ENCODE measurements around the gene FLRT2. TPM values are rescaled to one million over a fixed set of nuclear protein-coding genes. Genes with fewer than 3 reads are reported as not detected.

FLRT2 gene
- total RNA-seq, 4 donors from 2014 or later: 2.2 to 7.1 (median 5.4) TPM

- intact Hi-C loops (cut with DNase I; ENCODE audit: low total_unique reads) (no loop called here), in situ Hi-C loops (cut with MboI; ENCODE audit: low sequenced_read_pairs in 4 of 4) (no loop called here)
- H3K27me3 ChIP-seq: no peaks in the 10 kb centered on the region
- DNase-seq: no peak
- no peaks in the 10 kb centered on the region for H3K36me3 ChIP-seq
- H3K4me3 ChIP-seq: no peak overlapping the region
- no peaks in the 10 kb centered on the region for H3K9me3 ChIP-seq
- H3K4me1 ChIP-seq: no peaks in the 10 kb centered on the region
- H3K27ac ChIP-seq: no peak overlapping the region
- no peak for TF ChIP-seq POLR2A (IDR thresholded peaks at IDR 0.05)
- TF ChIP-seq CTCF (IDR thresholded peaks at IDR 0.05 in 4 of 5, conservative IDR thresholded peaks at IDR 0.05 in 1 of 5): no peak
- no peak for ATAC-seq
These were observed 46.3 kb upstream of the FLRT2 start for GRCh38 chr14:85483652-85484051.

- H3K9me3 ChIP-seq: no peaks in the 10 kb centered on the region
- no peaks in the 10 kb centered on the region for H3K27me3 ChIP-seq
- H3K27ac ChIP-seq: no peak overlapping the region
- in situ Hi-C loops (cut with MboI; ENCODE audit: low sequenced_read_pairs in 4 of 4): no loop called here
- H3K4me3 ChIP-seq: no peak overlapping the region
- no peaks in the 10 kb centered on the region for H3K36me3 ChIP-seq
- no peak for TF ChIP-seq CTCF (IDR thresholded peaks at IDR 0.05 in 4 of 5, conservative IDR thresholded peaks at IDR 0.05 in 1 of 5)
- TF ChIP-seq POLR2A (IDR thresholded peaks at IDR 0.05): no peak
- H3K4me1 ChIP-seq: no peaks in the 10 kb centered on the region
- DNase-seq: no peak
- no peak for ATAC-seq
- intact Hi-C loops (cut with DNase I; ENCODE audit: low total_unique reads): no loop called here
These were observed 42.7 kb upstream of the FLRT2 start for GRCh38 chr14:85487215-85487614.

GRCh38 chr14:85501751-85502150 lies 28.2 kb upstream of the FLRT2 start:
- no peaks in the 10 kb centered on the region for H3K36me3 ChIP-seq
- H3K4me1 ChIP-seq: no peaks in the 10 kb centered on the region
- TF ChIP-seq POLR2A (IDR thresholded peaks at IDR 0.05): no peak
- no peak for TF ChIP-seq CTCF (IDR thresholded peaks at IDR 0.05 in 4 of 5, conservative IDR thresholded peaks at IDR 0.05 in 1 of 5)
- no peak overlapping the region for H3K4me3 ChIP-seq
- in situ Hi-C loops (cut with MboI; ENCODE audit: low sequenced_read_pairs in 4 of 4) (no loop called here), intact Hi-C loops (cut with DNase I; ENCODE audit: low total_unique reads) (no loop called here)
- no peak for DNase-seq
- H3K9me3 ChIP-seq: no peaks in the 10 kb centered on the region
- no peaks in the 10 kb centered on the region for H3K27me3 ChIP-seq
- no peak for ATAC-seq
- H3K27ac ChIP-seq: no peak overlapping the region

GRCh38 chr14:85508863-85509262 lies 21.1 kb upstream of the FLRT2 start:
- H3K4me3 ChIP-seq: no peak overlapping the region
- ATAC-seq (no peak), DNase-seq (no peak)
- no peak overlapping the region for H3K27ac ChIP-seq
- H3K4me1 ChIP-seq: no peaks in the 10 kb centered on the region
- intact Hi-C loops (cut with DNase I; ENCODE audit: low total_unique reads): no loop called here
- H3K36me3 ChIP-seq: no peaks in the 10 kb centered on the region
- in situ Hi-C loops (cut with MboI; ENCODE audit: low sequenced_read_pairs in 4 of 4): no loop called here
- H3K27me3 ChIP-seq: no peaks in the 10 kb centered on the region
- no peak for TF ChIP-seq POLR2A (IDR thresholded peaks at IDR 0.05)
- TF ChIP-seq CTCF (IDR thresholded peaks at IDR 0.05 in 4 of 5, conservative IDR thresholded peaks at IDR 0.05 in 1 of 5): no peak
- no peaks in the 10 kb centered on the region for H3K9me3 ChIP-seq

- TF ChIP-seq CTCF (IDR thresholded peaks at IDR 0.05 in 4 of 5, conservative IDR thresholded peaks at IDR 0.05 in 1 of 5): no peak
- TF ChIP-seq POLR2A (IDR thresholded peaks at IDR 0.05): no peak
- Histone ChIP-seq H3K36me3 (no peaks in the 10 kb centered on the region), H3K4me3 (no peak overlapping the region), H3K4me1 (no peaks in the 10 kb centered on the region), H3K9me3 (no peaks in the 10 kb centered on the region), H3K27ac (no peak overlapping the region), H3K27me3 (no peaks in the 10 kb centered on the region)
- DNase-seq (no peak), ATAC-seq (no peak)
- intact Hi-C loops (cut with DNase I; ENCODE audit: low total_unique reads): no loop called here
- in situ Hi-C loops (cut with MboI; ENCODE audit: low sequenced_read_pairs in 4 of 4): no loop called here
These were observed 17.5 kb upstream of the FLRT2 start for GRCh38 chr14:85512451-85512850.
